ENCODE results near the gene CCN6. TPM values are rescaled to one million over a fixed set of nuclear protein-coding genes. Genes with fewer than 3 reads are reported as not detected.

The CCN6 gene
- total and polyA plus RNA-seq, 12 donors: not detected

GRCh38 chr6:112118034-112118433, 64.1 kb downstream of the CCN6 start:
- DNase-seq: no peak
- no peak for ATAC-seq
- Histone ChIP-seq H3K9me3 (no peaks in the 10 kb centered on the region), H3K4me1 (peaks cover 0 to 20% (median 11%) of the 10 kb centered on the region in 9 donors), H3K27ac (peak overlapping the region in 1 of 10 donors; percentile 8), H3K27me3 (no peaks in the 10 kb centered on the region), H3K36me3 (peaks cover 0 to 100% (median 71%) of the 10 kb centered on the region in 9 donors), H3K4me3 (no peak overlapping the region)
- TF ChIP-seq CTCF (IDR thresholded peaks at IDR 0.05): no peak
- intact Hi-C loops (cut with DNase I): no loop called here

Other genes with a start within 250 kb of the CCN6 start
- gene FYN, start 180.7 kb upstream of the CCN6 start, total RNA-seq: 10 to 100 TPM; 33.5 to 58.1 (median 45.6) TPM
- 10 to 100 TPM; 19.1 to 28.0 TPM for gene FYN, start 180.7 kb upstream of the CCN6 start, polyA plus RNA-seq
- gene TUBE1, start 33.4 kb downstream of the CCN6 start, total RNA-seq: 10 to 100 TPM; 13.5 to 38.6 (median 22.6) TPM
- 10 to 100 TPM in 1 of 2 donors, 1 to 10 TPM in 1; 9.0 to 43.5 TPM for gene TUBE1, start 33.4 kb downstream of the CCN6 start, polyA plus RNA-seq
- gene FAM229B, start 33.5 kb downstream of the CCN6 start, total RNA-seq: 10 to 100 TPM; 47.4 to 88.7 (median 59.8) TPM
- gene FAM229B, start 33.5 kb downstream of the CCN6 start, polyA plus RNA-seq: 10 to 100 TPM; 36.7 to 68.0 TPM
- gene LAMA4, start 200.5 kb downstream of the CCN6 start, total RNA-seq: 100 to 1,000 TPM in 1 of 10 donors, 10 to 100 TPM in 9; 35.4 to 103 (median 82.5) TPM
- 10 to 100 TPM; 23.7 to 92.5 TPM for gene LAMA4, start 200.5 kb downstream of the CCN6 start, polyA plus RNA-seq

All from heart right ventricle (tissue), 16 donors.